ENCODE measurements around the gene ST7.
A peak's percentile ranks its signal among the peaks of the same experiment; 100 is the strongest.
"Not testable (repeated sequence)": the region's sequence is repeated elsewhere in the genome, so short reads cannot be mapped to it uniquely, and the experiment has no call there.

The ST7 gene

DNA sequence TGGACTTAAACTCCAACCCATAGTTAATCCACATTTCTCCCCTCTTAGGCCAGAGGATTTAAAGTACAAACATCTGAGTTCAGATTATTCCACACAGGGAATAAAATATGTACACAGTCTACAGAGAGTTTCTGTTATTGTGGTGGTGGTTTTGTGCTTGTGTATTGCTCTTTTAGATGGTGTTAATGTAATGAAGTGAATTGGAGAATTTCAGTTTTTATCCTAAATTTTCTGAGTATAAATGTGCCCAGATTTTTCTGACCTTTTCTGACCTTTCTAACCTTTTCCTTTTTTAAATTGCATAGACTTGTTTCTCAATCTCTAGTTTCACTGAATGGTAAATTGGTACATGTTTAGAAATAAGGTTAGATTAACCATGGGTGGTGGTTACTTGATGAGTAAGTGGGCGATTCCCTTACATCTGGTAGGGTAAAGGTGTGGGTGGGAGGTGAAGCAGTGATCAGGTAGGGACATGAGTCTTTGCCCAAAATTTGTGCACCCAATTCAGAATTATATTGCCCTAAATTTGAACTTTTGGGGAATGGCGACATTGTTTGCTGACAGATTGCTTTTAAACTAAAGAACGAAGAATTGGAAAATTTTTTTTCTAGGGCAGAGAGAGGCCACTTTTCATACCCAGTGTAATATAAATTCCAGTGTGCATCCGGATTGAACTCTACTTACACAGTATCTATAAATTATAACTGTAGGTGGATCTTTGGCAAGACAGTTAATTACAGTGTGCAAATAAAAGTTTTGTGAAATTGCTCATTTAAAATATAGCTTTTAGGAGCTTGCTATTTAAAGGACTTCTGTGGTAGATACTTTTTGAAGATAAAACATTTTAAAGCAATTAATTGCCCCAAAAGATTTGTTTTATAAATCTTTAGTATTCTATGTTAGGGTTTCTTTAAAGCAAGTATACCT lies 62.2 kb downstream of the ST7 start:
- no peak for TF ChIP-seq ZNF274 (IDR thresholded peaks at IDR 0.05; ENCODE audit: low read depth, low read length)
- H3K4me3 ChIP-seq (ENCODE audit: low read length): peak overlapping the region; percentile 62; the same call in 1 of the 2 replicates

GRCh38 chr7:117017017-117017451 lies 63.7 kb downstream of the ST7 start:
- no peak for TF ChIP-seq ZNF274 (IDR thresholded peaks at IDR 0.05; ENCODE audit: low read depth, low read length)
- H3K4me3 ChIP-seq (ENCODE audit: low read length): no peak overlapping the region; the same call in 1 of the 2 replicates

GRCh38 chr7:117017702-117018266 lies 64.5 kb downstream of the ST7 start:
- TF ChIP-seq ZNF274 (IDR thresholded peaks at IDR 0.05; ENCODE audit: low read depth, low read length): no peak
- no peak overlapping the region for H3K4me3 ChIP-seq (ENCODE audit: low read length)

DNA sequence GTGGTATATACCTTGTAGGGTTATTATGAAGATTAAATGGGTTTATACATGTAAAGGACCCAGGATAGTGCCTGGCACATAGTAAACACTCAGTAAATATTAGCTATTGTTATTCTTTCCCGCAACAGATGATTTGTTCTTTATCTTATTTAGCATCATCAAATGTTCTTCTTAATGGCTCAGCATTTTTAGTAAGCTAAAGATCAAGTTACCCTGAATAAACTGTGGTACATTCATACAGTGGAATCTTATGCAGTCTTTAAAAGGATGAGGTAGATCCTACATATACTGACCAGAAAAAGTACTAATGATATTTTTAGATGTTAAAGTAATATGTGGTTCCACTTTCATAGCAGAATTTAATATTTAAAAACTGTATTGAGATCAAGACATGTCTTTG lies 65.4 kb downstream of the ST7 start:
- TF ChIP-seq ZNF274 (IDR thresholded peaks at IDR 0.05; ENCODE audit: low read depth, low read length): no peak
- no peak overlapping the region for H3K4me3 ChIP-seq (ENCODE audit: low read length)

- no peak for TF ChIP-seq ZNF274 (IDR thresholded peaks at IDR 0.05; ENCODE audit: low read depth, low read length)
- H3K4me3 ChIP-seq (ENCODE audit: low read length): no peak overlapping the region
Observed at GRCh38 chr7:117019287-117019686, 66.0 kb downstream of the ST7 start.

GRCh38 chr7:117019786-117020590 lies 66.7 kb downstream of the ST7 start:
- no peak overlapping the region for H3K4me3 ChIP-seq (ENCODE audit: low read length)
- no peak for TF ChIP-seq ZNF274 (IDR thresholded peaks at IDR 0.05; ENCODE audit: low read depth, low read length)

DNA sequence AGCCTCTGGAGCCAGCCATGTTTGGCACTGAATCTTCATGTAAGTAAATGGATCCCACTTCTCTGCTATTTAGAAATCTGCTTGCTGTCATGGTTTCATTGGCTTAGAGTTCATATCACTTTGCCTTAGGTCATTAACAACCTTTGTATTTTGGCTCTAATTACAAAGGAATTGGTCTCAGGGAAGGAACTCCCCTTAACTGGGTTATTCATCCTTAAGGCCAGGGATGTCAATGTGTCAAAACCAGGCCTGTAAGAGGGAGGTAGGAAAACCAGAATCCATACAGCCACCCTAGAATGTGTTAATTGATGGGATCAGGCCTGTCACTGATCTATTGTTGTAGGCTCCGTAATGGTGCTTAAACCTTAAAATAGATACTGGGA lies 67.3 kb downstream of the ST7 start:
- TF ChIP-seq ZNF274 (IDR thresholded peaks at IDR 0.05; ENCODE audit: low read depth, low read length): no peak
- no peak overlapping the region for H3K4me3 ChIP-seq (ENCODE audit: low read length)

DNA sequence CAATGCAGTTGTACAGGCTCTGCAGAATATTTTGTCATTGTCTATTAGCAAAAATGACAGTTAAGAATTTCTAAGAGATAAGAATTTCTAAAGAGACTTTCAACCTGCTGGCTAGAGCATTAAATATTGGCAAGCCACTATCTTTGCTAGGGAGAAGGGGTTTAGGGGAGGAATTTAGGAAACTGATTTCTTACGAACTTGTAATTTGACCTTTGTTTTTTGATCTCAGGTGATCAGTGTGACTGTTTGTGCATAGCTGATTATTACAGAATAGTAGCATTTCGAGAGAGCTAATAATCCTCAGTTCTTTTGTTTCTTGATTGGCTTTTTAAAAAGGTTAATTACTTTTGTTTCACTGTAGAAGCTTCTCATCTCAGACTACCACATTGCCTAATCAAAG lies 68.1 kb downstream of the ST7 start:
- H3K4me3 ChIP-seq (ENCODE audit: low read length): no peak overlapping the region

GRCh38 chr7:117021986-117022385 lies 68.7 kb downstream of the ST7 start:
- TF ChIP-seq ZNF274 (IDR thresholded peaks at IDR 0.05; ENCODE audit: low read depth, low read length): no peak
- no peak overlapping the region for H3K4me3 ChIP-seq (ENCODE audit: low read length)

More for the DNA sequence above, 68.1 kb downstream of the ST7 start:
- no peak for TF ChIP-seq ZNF274 (IDR thresholded peaks at IDR 0.05; ENCODE audit: low read depth, low read length)

GRCh38 chr7:117023325-117023854 lies 70.1 kb downstream of the ST7 start:
- TF ChIP-seq ZNF274 (IDR thresholded peaks at IDR 0.05; ENCODE audit: low read depth, low read length): no peak
- no peak overlapping the region for H3K4me3 ChIP-seq (ENCODE audit: low read length)

- no peak for TF ChIP-seq ZNF274 (IDR thresholded peaks at IDR 0.05; ENCODE audit: low read depth, low read length)
- no peak overlapping the region for H3K4me3 ChIP-seq (ENCODE audit: low read length)
Observed at GRCh38 chr7:117024811-117025210, 71.5 kb downstream of the ST7 start.

GRCh38 chr7:117025891-117026290 lies 72.6 kb downstream of the ST7 start:
- H3K4me3 ChIP-seq (ENCODE audit: low read length): no peak overlapping the region
- TF ChIP-seq ZNF274 (IDR thresholded peaks at IDR 0.05; ENCODE audit: low read depth, low read length): no peak

DNA sequence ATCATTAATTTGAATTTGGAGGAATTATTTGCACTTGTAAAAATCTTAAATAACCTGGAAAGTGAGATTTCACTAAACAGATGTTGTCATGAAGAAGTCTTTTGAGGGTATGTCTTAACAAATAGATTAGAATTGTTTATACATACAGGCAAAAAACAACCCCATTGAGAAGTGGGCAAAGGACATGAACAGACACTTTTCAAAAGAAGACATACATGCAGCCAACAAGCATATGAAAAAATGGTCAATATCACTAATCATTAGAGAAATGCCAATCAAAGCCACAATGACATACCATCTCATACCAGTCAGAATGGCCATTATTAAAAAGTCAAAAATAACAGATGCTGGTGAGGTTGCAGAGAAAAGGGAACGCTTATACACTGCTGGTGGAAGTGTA lies 77.0 kb downstream of the ST7 start:
- not testable (repeated sequence) for H3K4me3 ChIP-seq (ENCODE audit: low read length)

- not testable (repeated sequence) for H3K4me3 ChIP-seq (ENCODE audit: low read length)
Observed at GRCh38 chr7:117030793-117031192, 77.5 kb downstream of the ST7 start.
